ENCODE results near the gene TCFL5. TPM values are rescaled to one million over a fixed set of nuclear protein-coding genes. Genes with fewer than 3 reads are reported as not detected.
A peak's percentile ranks its signal among the peaks of the same experiment; 100 is the strongest.
"Not testable (repeated sequence)": the region's sequence is repeated elsewhere in the genome, so short reads cannot be mapped to it uniquely, and the experiment has no call there.

The TCFL5 gene
- polyA plus RNA-seq, 3 donors: 0.38 to 3.5 (median 0.89) TPM

GRCh38 chr20:62854121-62854520 lies 7.5 kb downstream of the TCFL5 start:
- TF ChIP-seq CTCF (IDR thresholded peaks at IDR 0.05): no peak
- peaks cover 10% of the 10 kb centered on the region for H4K20me1 ChIP-seq (ENCODE audit: insufficient read depth, low read length)
- H3K4me3 Mint-ChIP-seq: no peak overlapping the region
- WGBS (ENCODE audit: insufficient coverage): 95% methylated on average over 13 of the region's 13 CpGs
- H2AFZ ChIP-seq (ENCODE audit: insufficient read depth, low read depth, low read length, poor library complexity, severe bottlenecking): no peak overlapping the region
- no peak overlapping the region for H3K27ac ChIP-seq (ENCODE audit: low read depth in 1 of 2, low read length in 2 of 2)
- H3K9ac ChIP-seq (ENCODE audit: insufficient read depth, low read length, poor library complexity, severe bottlenecking): no peak overlapping the region
- no peak overlapping the region for H3K4me2 ChIP-seq (replicated peaks; ENCODE audit: extremely low read depth, low read length, poor library complexity, severe bottlenecking)
- peaks cover 36 to 60% of the 10 kb centered on the region in 2 donors for H3K36me3 ChIP-seq (replicated peaks in 1 of 2; ENCODE audit: control insufficient read depth in 1 of 2, insufficient read depth in 2 of 2, low read length in 2 of 2)
- no peaks in the 10 kb centered on the region for H3K79me2 ChIP-seq (ENCODE audit: insufficient read depth, low read length)
- peaks cover under 1 to 3% (median 1%) of the 10 kb centered on the region in 3 donors for H3K27me3 Mint-ChIP-seq (ENCODE audit: low read depth in 3 of 3)
- no peaks in the 10 kb centered on the region for H3K27me3 ChIP-seq (ENCODE audit: control insufficient read depth in 2 of 2, insufficient read depth in 2 of 2, low read length in 2 of 2)
- peaks cover 1% of the 10 kb centered on the region for H3K4me1 Mint-ChIP-seq
- H3K4me1 ChIP-seq (ENCODE audit: control insufficient read depth in 1 of 2, insufficient read depth in 2 of 2, low read length in 2 of 2): no peaks in the 10 kb centered on the region
- H3K4me3 ChIP-seq (replicated peaks in 1 of 3; ENCODE audit: low read depth in 2 of 3, low read length in 3 of 3): no peak overlapping the region
- peaks cover 61 to 69% of the 10 kb centered on the region in 2 donors for H3K36me3 Mint-ChIP-seq
- no peak for DNase-seq
- intact Hi-C loops (cut with micrococcal nuclease): loop anchor here in 1 of 2 donors (10.0 kb wide), 1 partner anchor 549 kb away; the partner anchor contains the start of gene ADRM1
- H3K9me3 Mint-ChIP-seq: no peaks in the 10 kb centered on the region
- H3K9me3 ChIP-seq (replicated peaks in 1 of 2; ENCODE audit: control insufficient read depth in 1 of 2, insufficient read depth in 1 of 2, low read length in 2 of 2): no peaks in the 10 kb centered on the region
- peak overlapping the region in 2 of 7 donors; percentile 3 to 23 for H3K27ac Mint-ChIP-seq

GRCh38 chr20:62853304-62853703 lies 8.3 kb downstream of the TCFL5 start:
- H3K36me3 ChIP-seq (replicated peaks in 1 of 2; ENCODE audit: control insufficient read depth in 1 of 2, insufficient read depth in 2 of 2, low read length in 2 of 2): peaks cover 36 to 60% of the 10 kb centered on the region in 2 donors
- not testable (repeated sequence) for H3K27ac ChIP-seq (ENCODE audit: low read depth in 1 of 2, low read length in 2 of 2); H3K4me2 ChIP-seq (replicated peaks; ENCODE audit: extremely low read depth, low read length, poor library complexity, severe bottlenecking); H2AFZ ChIP-seq (ENCODE audit: insufficient read depth, low read depth, low read length, poor library complexity, severe bottlenecking); H3K4me3 Mint-ChIP-seq; H4K20me1 ChIP-seq (ENCODE audit: insufficient read depth, low read length); H3K4me1 ChIP-seq (ENCODE audit: control insufficient read depth in 1 of 2, insufficient read depth in 2 of 2, low read length in 2 of 2); DNase-seq; H3K79me2 ChIP-seq (ENCODE audit: insufficient read depth, low read length); H3K4me1 Mint-ChIP-seq; H3K9ac ChIP-seq (ENCODE audit: insufficient read depth, low read length, poor library complexity, severe bottlenecking); H3K27me3 ChIP-seq (ENCODE audit: control insufficient read depth in 2 of 2, insufficient read depth in 2 of 2, low read length in 2 of 2); H3K27ac Mint-ChIP-seq; H3K9me3 ChIP-seq (replicated peaks in 1 of 2; ENCODE audit: control insufficient read depth in 1 of 2, insufficient read depth in 1 of 2, low read length in 2 of 2); H3K9me3 Mint-ChIP-seq; H3K4me3 ChIP-seq (replicated peaks in 1 of 3; ENCODE audit: low read depth in 2 of 3, low read length in 3 of 3); H3K27me3 Mint-ChIP-seq (ENCODE audit: low read depth in 3 of 3)
- H3K36me3 Mint-ChIP-seq: peaks cover 60 to 68% of the 10 kb centered on the region in 2 donors
- intact Hi-C loops (cut with micrococcal nuclease): loop anchor here in 1 of 2 donors (10.0 kb wide), 1 partner anchor 549 kb away; the partner anchor contains the start of gene ADRM1
- 100% methylated on average over 1 of the region's 6 CpGs for WGBS (ENCODE audit: insufficient coverage)

Data from CD14-positive monocyte (primary cell).